T-helper 1 cell (primary cell): ENCODE data around the gene SIGLEC15.
A peak's percentile ranks its signal among the peaks of the same experiment; 100 is the strongest.
"Not testable (repeated sequence)": the region's sequence is repeated elsewhere in the genome, so short reads cannot be mapped to it uniquely, and the experiment has no call there.

Experiments
- DNase-seq, 5 donors: peaks; one replicate each; pipeline ENCODE4 v3.0.0-alpha.2; 2012 to 2020

Gene SIGLEC15

DNA sequence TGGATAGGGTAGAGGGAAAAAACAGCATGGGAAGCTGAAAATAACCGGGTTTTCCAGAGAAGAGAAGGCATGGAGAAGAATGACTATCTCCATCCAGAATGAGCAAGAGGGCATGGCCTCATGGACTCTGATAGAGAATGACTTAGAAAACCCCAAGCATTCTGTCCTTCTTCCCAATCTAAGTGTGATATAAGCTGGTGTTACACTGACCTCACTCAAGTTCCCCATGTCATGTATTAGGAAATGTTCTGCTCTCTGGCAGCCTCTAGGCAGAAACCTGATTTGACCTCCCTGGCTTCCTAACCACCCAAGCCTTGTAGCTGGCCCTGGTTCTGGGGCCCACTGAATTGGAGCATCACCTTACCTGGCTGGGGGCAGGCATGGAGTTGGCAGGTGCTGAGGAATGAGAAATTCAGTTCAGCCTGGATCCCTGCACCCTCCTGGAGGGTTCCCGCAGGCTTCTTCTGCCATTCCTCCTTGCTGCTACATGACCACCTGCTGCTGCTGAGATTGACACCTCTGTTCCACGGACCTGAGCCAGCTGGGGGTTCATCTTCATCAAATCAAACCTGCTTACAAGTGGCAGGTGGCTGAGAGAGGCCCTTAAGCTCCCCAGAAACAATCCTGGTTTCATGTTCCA is 5.2 kb upstream of the SIGLEC15 start:
- no peak for DNase-seq

- no peak for DNase-seq
These were observed 4.4 kb upstream of the SIGLEC15 start for GRCh38 chr18:45821026-45821425.

DNA sequence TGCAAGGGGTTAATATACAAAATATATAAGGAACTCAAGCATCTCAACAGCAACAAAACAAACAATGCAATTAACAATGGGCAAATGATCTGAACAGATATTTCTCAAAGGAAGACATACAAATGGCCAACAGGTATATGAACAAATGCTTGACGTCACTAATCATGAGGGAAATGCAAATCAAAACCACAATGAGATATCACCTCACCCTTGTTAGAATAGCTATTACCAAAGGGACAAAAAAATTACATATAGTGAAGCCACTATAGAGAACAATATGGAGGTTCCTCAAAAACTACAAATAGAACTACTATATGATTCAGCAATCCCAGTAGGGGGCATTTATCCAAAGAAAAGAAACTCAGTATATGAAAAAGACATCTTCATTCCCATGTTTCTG is 3.8 kb upstream of the SIGLEC15 start:
- no peak for DNase-seq

- no peak for DNase-seq
These were observed 609 bp downstream of the SIGLEC15 start for GRCh38 chr18:45826084-45826483.

GRCh38 chr18:45826716-45827115 is 1.2 kb downstream of the SIGLEC15 start:
- DNase-seq: not testable (repeated sequence)

- DNase-seq: no peak
These were observed 3.7 kb downstream of the SIGLEC15 start for GRCh38 chr18:45828917-45829811.

GRCh38 chr18:45829855-45830254 is 4.4 kb downstream of the SIGLEC15 start:
- DNase-seq: no peak

DNA sequence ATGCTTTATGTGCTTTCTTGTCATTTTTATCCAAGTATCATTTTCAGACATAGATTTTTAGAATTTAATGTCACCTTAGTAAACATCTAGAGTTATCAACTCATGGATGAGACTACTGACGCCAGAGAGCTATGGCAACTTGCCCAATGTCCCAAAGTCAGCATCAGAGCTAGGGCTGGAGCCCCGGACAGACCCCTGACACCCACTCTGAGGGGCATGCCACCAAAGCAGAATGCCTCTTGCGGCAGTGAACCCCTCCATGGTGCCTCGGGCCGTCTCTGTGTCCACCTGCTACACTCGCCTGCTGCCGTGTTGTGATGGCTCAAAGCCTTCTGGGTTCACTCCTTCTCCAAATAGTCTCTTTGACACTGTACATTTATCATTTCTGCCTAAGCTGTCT is 5.4 kb downstream of the SIGLEC15 start:
- no peak for DNase-seq

- DNase-seq: no peak
These were observed 8.4 kb downstream of the SIGLEC15 start for GRCh38 chr18:45833846-45834245.

DNA sequence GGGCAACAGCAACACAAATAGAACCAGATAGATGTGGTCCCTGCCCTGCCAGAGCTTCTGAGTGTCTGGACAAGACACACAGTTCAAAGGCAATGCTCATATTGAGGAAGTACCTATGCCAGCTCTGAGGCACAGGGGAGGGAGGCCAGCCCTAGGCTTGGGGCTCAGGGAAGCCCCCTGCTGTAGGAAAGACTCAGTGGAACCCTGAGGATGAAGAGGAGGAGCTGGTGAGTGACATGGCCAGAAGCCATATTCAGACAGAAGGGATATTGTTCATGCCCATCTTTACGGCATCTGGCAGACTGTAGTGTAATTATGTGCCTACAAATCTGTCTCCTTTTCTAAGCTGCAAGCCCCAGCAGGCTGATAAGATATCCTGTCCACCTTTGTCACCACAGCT is 8.8 kb downstream of the SIGLEC15 start:
- no peak for DNase-seq

- DNase-seq: no peak
These were observed 9.7 kb downstream of the SIGLEC15 start for GRCh38 chr18:45835057-45835636.

- no peak for DNase-seq
These were observed 11.0 kb downstream of the SIGLEC15 start for GRCh38 chr18:45836242-45837205.

DNA sequence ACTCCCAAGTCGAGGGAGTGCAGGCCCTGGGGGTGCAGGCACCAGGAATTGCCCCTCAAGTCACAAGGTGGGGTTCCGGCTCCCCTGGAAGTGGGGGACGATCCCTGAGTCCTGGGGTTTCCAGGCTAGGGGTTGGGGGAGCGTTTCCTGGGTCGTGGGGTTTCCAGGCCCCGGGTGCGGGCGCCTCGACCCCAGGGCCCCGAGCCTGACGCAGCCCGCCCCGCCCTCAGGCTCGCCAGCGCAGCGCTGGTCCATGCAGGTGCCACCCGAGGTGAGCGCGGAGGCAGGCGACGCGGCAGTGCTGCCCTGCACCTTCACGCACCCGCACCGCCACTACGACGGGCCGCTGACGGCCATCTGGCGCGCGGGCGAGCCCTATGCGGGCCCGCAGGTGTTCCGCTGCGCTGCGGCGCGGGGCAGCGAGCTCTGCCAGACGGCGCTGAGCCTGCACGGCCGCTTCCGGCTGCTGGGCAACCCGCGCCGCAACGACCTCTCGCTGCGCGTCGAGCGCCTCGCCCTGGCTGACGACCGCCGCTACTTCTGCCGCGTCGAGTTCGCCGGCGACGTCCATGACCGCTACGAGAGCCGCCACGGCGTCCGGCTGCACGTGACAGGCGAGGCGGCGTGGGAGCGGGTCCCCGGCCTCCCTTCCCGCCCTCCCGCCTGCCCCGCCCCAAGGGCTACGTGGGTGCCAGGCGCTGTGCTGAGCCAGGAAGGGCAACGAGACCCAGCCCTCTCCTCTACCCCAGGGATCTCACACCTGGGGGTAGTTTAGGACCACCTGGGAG is 12.0 kb downstream of the SIGLEC15 start:
- DNase-seq: peak in 3 of 5 donors; percentile 10 to 55 (median 26)

DNA sequence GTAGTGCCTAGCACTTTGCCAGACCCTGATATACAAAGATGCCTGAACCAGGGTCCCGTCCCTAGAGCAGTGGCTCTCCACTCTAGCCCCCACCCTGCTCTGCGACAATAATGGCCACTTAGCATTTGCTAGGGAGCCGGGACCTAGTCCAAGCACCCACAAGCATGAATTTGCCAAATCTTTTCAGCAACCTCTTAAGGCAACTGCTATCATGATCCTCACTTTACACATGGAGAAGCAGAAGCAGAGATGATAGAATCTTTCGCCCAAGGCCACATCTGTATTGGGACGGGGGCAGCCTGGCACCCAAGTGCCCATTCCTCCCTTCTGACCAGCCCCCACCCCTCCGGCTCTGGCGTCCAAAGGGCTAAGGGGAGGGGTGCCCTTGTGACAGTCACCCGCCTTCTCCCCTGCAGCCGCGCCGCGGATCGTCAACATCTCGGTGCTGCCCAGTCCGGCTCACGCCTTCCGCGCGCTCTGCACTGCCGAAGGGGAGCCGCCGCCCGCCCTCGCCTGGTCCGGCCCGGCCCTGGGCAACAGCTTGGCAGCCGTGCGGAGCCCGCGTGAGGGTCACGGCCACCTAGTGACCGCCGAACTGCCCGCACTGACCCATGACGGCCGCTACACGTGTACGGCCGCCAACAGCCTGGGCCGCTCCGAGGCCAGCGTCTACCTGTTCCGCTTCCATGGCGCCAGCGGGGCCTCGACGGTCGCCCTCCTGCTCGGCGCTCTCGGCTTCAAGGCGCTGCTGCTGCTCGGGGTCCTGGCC is 13.0 kb downstream of the SIGLEC15 start:
- DNase-seq: no peak

DNA sequence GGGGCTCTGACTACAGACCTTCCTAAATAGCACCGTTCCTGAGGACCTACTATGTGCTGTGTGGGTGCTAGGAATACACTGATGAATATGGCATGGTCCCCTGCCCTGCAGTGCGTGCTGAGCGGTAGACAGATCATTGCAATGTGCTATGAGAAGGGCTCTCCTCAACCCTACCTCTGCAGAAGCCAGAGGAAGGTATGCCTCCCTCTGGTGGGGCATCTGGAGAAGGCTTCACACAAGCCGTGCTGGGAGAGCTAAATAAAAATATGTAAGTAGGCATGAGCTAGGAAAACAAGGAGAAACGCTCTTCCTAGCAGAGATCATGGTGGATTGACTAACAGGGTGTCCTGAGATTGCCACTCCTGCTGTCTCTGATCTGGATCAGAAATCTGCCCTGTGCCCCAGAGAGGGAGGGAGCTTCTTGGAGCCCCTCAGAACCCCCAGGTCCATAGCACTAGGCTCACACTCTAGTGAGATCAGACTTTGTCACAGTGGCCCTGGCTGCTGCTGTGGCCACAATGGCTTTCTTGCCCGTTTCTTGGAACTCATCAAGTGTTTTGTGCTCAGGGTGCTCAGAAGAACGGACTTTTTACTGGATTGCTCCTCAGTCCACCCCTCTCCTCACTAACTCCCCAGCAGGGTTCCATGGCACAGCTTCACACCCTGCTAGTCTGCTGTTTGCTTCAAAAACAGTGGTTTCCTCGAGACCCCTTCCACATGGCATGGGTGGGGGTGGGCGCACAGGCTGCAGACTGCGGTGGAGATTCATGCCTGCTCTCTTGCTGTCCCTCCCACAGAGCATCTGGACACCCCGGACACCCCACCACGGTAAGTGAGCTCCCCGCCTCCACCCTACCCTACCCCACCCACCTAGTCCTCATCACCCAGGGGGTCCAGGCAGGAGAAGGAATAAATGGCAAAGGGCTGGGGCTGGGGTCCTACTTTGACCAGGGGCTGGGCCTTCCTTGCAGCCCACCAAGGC is 14.2 kb downstream of the SIGLEC15 start:
- peak in 1 of 5 donors; percentile 30 for DNase-seq

DNA sequence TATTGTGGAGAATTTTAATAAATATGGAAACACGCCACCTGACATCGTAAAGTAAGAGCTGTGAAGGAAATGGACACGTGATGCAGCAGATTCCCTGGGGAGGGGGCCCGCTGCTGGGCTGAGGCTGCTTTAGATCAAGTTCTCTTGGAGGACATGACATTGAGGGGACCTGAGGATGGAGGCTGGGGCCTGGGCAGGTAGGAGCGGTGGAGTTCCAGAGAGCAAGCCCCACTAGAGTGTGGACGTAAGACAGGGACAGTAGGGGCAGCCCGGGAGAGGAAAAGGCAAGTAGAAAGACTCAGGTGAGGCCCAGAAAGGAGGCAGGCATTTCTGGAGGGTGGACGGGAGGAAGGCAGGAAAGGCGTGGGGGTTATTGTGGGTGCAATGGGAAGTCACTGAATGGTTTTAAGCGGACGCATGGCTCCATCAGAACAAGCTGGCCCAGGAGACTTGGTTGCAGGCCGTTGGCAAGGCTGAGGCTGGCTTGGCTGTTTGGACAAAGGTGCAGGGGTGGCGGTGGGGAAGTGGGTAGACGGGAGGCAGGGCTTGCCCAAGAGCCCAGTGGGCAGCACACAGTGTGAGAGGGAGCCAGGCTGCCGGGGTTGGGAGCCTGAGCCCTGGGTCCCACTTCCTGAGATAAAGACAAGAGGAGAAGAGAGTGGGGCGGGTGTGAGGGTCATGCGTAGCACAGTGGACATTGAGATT is 15.7 kb downstream of the SIGLEC15 start:
- no peak for DNase-seq

DNA sequence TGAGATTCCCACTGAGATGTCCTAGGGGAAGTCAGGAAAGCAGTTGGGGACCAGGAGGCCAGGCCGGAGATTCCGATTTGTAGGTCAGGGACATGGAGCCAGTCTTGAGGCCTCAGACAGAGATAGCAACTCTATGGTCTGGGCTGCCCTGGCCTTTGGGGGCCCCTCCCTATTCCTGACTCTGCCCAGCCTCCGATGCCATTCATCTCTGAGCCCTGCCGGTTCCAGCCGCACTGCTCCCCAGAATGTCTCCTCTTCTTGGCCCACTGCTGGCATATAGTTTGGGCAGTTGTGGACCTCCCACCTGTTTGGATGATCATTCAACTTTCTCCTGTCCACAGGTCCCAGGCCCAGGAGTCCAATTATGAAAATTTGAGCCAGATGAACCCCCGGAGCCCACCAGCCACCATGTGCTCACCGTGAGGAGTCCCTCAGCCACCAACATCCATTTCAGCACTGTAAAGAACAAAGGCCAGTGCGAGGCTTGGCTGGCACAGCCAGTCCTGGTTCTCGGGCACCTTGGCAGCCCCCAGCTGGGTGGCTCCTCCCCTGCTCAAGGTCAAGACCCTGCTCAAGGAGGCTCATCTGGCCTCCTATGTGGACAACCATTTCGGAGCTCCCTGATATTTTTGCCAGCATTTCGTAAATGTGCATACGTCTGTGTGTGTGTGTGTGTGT is 16.4 kb downstream of the SIGLEC15 start:
- no peak for DNase-seq

DNA sequence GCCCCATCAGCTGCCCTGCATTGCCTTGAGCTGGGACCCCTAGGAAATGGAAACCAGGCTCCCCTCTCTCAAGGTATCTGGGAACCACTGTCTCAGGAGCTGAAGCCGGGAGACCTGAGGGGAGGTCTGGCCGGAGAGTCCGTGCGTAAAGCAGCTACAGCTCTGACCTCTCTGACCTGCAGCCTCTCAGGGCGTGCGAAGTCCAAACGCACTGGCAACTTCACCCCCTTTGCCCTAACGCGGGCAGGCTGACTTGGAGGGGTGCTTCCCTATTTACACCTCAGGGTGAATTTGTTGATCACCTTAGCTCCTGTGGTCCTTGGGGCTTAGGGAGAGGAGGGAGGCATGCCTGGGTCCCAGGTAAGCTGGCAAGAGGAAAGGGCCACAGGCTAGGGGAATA is 17.5 kb downstream of the SIGLEC15 start:
- DNase-seq: no peak
